ENCODE data around the gene ITPA.
"Not testable (repeated sequence)": the region's sequence is repeated elsewhere in the genome, so short reads cannot be mapped to it uniquely, and the experiment has no call there.

Gene ITPA

GRCh38 chr20:3199976-3200755, 9.1 kb upstream of the ITPA start:
- no peak for DNase-seq (ENCODE audit: low read depth)

GRCh38 chr20:3202965-3203314, 6.4 kb upstream of the ITPA start:
- DNase-seq (ENCODE audit: low read depth): no peak

GRCh38 chr20:3203315-3204123, 5.8 kb upstream of the ITPA start:
- no peak for DNase-seq (ENCODE audit: low read depth)

- DNase-seq (ENCODE audit: low read depth): peak; percentile 68
These were observed 5.0 kb upstream of the ITPA start, which contains the start of gene DDRGK1 for GRCh38 chr20:3204124-3204794. Gene DDRGK1, minus strand, starts transcription at chr20:3204682. Its CDS starts 55 bp downstream, at chr20:3204627.

GRCh38 chr20:3208786-3209256, 477 bp upstream of the ITPA start:
- no peak for DNase-seq (ENCODE audit: low read depth)

- DNase-seq (ENCODE audit: low read depth): no peak
These were observed 634 bp downstream of the ITPA start for GRCh38 chr20:3209946-3210317.

- no peak for DNase-seq (ENCODE audit: low read depth)
These were observed 1.0 kb downstream of the ITPA start for GRCh38 chr20:3210346-3210745.

GRCh38 chr20:3213226-3213625, 3.9 kb downstream of the ITPA start:
- DNase-seq (ENCODE audit: low read depth): no peak

- not testable (repeated sequence) for DNase-seq (ENCODE audit: low read depth)
These were observed 6.1 kb downstream of the ITPA start for GRCh38 chr20:3215359-3215917.

- DNase-seq (ENCODE audit: low read depth): no peak
These were observed 9.2 kb downstream of the ITPA start for GRCh38 chr20:3218307-3218988.

- no peak for DNase-seq (ENCODE audit: low read depth)
These were observed 12.3 kb downstream of the ITPA start for GRCh38 chr20:3221398-3222226.

GRCh38 chr20:3222635-3223600, 13.6 kb downstream of the ITPA start:
- DNase-seq (ENCODE audit: low read depth): no peak

- DNase-seq (ENCODE audit: low read depth): no peak
These were observed 14.3 kb downstream of the ITPA start for GRCh38 chr20:3223651-3223993.

- no peak for DNase-seq (ENCODE audit: low read depth)
These were observed 14.8 kb downstream of the ITPA start for GRCh38 chr20:3223994-3224680.

GRCh38 chr20:3224681-3225421, 15.6 kb downstream of the ITPA start:
- DNase-seq (ENCODE audit: low read depth): no peak

- DNase-seq (ENCODE audit: low read depth): no peak
These were observed 16.8 kb downstream of the ITPA start for GRCh38 chr20:3226093-3226492.

- DNase-seq (ENCODE audit: low read depth): no peak
These were observed 17.6 kb downstream of the ITPA start for GRCh38 chr20:3226864-3227263.

- no peak for DNase-seq (ENCODE audit: low read depth)
These were observed 18.2 kb downstream of the ITPA start for GRCh38 chr20:3227506-3227905.

All from stromal cell of bone marrow (primary cell).